Lower leg skin (tissue), 3 donors: Measurements from ENCODE around the gene OCA2.

Source experiments
- POLR2A ChIP-seq, 2 donors: fragments of 450-650 bp; IDR thresholded peaks; one replicate each; pipeline ENCODE4 v1.6.1; 2016 to 2017; ENCODE audit warnings: antibody characterized with exemption in 2 of 2, mild to moderate bottlenecking in 1 of 2, moderate library complexity in 1 of 2
- TF ChIP-seq, protein P1 (sequence below), 3 donors: fragments of 450-650 bp; IDR thresholded peaks; one replicate each; pipeline ENCODE4 v1.5.1; 2016; ENCODE audit warnings: antibody characterized with exemption in 3 of 3, mild to moderate bottlenecking in 3 of 3, moderate library complexity in 2 of 3

DNA sequence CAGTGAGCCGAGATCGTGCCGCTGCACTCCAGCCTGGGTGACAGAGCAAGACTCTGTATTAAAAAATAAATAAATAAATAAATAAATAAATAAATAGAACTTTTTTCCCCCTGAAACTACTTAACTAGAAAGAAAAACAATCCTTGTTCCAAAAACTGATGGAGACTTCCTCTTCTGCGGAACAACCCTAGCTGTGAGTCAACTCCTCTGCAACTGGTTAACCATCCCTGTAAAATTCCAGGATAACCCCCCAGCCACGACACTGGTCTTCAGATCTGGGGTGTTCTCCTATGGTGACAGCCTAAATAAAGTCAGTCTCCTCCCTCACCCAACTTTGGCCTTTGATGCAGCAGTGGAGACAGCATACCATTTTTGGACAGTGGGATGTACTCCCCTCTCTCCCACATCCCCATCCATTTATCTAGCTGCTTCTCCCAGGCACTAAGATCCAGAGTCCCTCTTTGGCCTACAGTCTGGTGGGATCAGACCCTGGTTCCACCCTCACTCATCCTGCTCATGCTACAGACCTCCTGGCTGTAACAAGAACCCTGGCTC is 352.6 kb downstream of the OCA2 start:
- TF ChIP-seq, protein P1, sequence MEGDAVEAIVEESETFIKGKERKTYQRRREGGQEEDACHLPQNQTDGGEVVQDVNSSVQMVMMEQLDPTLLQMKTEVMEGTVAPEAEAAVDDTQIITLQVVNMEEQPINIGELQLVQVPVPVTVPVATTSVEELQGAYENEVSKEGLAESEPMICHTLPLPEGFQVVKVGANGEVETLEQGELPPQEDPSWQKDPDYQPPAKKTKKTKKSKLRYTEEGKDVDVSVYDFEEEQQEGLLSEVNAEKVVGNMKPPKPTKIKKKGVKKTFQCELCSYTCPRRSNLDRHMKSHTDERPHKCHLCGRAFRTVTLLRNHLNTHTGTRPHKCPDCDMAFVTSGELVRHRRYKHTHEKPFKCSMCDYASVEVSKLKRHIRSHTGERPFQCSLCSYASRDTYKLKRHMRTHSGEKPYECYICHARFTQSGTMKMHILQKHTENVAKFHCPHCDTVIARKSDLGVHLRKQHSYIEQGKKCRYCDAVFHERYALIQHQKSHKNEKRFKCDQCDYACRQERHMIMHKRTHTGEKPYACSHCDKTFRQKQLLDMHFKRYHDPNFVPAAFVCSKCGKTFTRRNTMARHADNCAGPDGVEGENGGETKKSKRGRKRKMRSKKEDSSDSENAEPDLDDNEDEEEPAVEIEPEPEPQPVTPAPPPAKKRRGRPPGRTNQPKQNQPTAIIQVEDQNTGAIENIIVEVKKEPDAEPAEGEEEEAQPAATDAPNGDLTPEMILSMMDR (IDR thresholded peaks at IDR 0.05) = no peak
- TF ChIP-seq POLR2A (IDR thresholded peaks at IDR 0.05) = no peak
